HG02798 (cell line): Measurements from ENCODE around the gene TGFB1.
"Not testable (repeated sequence)": the region's sequence is repeated elsewhere in the genome, so short reads cannot be mapped to it uniquely, and the experiment has no call there.

Experiments used
- ATAC-seq: cut with Tn5 transposase; IDR thresholded peaks from one replicate; pipeline ENCODE4 v1.9.1; 2021; ENCODE audit warnings: mild to moderate bottlenecking; ENCODE audit not compliant: unreplicated experiment, poor library complexity

TGFB1 gene

GRCh38 chr19:41353466-41354342, at the start of gene TGFB1:
TGFB1 (minus strand) TSS chr19:41353922; CDS start chr19:41353044, 878 bp downstream.
- peak; percentile 53 for ATAC-seq

- ATAC-seq = no peak
Observed at GRCh38 chr19:41402010-41402409, 48.3 kb upstream of the TGFB1 start.

GRCh38 chr19:41401483-41401882, 47.8 kb upstream of the TGFB1 start:
- ATAC-seq = no peak

- ATAC-seq = no peak
Observed at GRCh38 chr19:41399525-41399924, 45.8 kb upstream of the TGFB1 start.

- ATAC-seq = no peak
Observed at GRCh38 chr19:41399091-41399490, 45.4 kb upstream of the TGFB1 start.

- no peak for ATAC-seq
Observed at GRCh38 chr19:41398598-41398997, 44.9 kb upstream of the TGFB1 start.

GRCh38 chr19:41398050-41398418, 44.3 kb upstream of the TGFB1 start:
- no peak for ATAC-seq

GRCh38 chr19:41397086-41398049, 43.6 kb upstream of the TGFB1 start, which contains the start of the genes BCKDHA and EXOSC5:
BCKDHA (plus strand) TSS chr19:41397818; CDS start chr19:41397828, 10 bp downstream.
EXOSC5 (minus strand) TSS chr19:41397359; CDS start chr19:41397328, 31 bp downstream.
- peak; percentile 94 for ATAC-seq

- ATAC-seq = no peak
Observed at GRCh38 chr19:41395355-41395754, 41.6 kb upstream of the TGFB1 start.

GRCh38 chr19:41392775-41393174, 39.1 kb upstream of the TGFB1 start:
- no peak for ATAC-seq

GRCh38 chr19:41391618-41392017, 37.9 kb upstream of the TGFB1 start:
- no peak for ATAC-seq

- no peak for ATAC-seq
Observed at GRCh38 chr19:41386442-41386841, 32.7 kb upstream of the TGFB1 start.

GRCh38 chr19:41384351-41384750, 30.6 kb upstream of the TGFB1 start:
- no peak for ATAC-seq

- not testable (repeated sequence) for ATAC-seq
Observed at GRCh38 chr19:41381536-41381935, 27.8 kb upstream of the TGFB1 start.

- peak; percentile 50 for ATAC-seq
Observed at GRCh38 chr19:41377977-41378709, 24.4 kb upstream of the TGFB1 start.

- no peak for ATAC-seq
Observed at GRCh38 chr19:41376998-41377365, 23.3 kb upstream of the TGFB1 start.

- no peak for ATAC-seq
Observed at GRCh38 chr19:41376241-41376997, 22.7 kb upstream of the TGFB1 start, which contains the start of gene TMEM91. TMEM91 (plus strand) TSS chr19:41376533; CDS start chr19:41378310, 1,777 bp downstream.

- ATAC-seq = no peak
Observed at GRCh38 chr19:41373993-41374392, 20.3 kb upstream of the TGFB1 start.

GRCh38 chr19:41372501-41372900, 18.8 kb upstream of the TGFB1 start:
- no peak for ATAC-seq
